K562 (cell line): ENCODE measurements around the gene UBAC2. TPM values are rescaled to one million over a fixed set of nuclear protein-coding genes. Genes with fewer than 3 reads are reported as not detected.
A peak's percentile ranks its signal among the peaks of the same experiment; 100 is the strongest.

Experiments
- ATF7 ChIP-seq: fragments of 450-650 bp; IDR thresholded peaks from 2 replicates; pipeline ENCODE4 v1.7.1; 2014; ENCODE audit warnings: mild to moderate bottlenecking, moderate library complexity
- CEBPG ChIP-seq, 3 experiments: fragments of 200-800 bp in 1 of 3; sonication (Bioruptor generic) in 1 of 3; sonication (generic) in 1 of 3; formaldehyde crosslinking in 1 of 3; IDR thresholded peaks in 2 of 3; conservative IDR thresholded peaks in 1 of 3; 2 replicates each; pipeline versions ENCODE4 v1.6.1 to v1.8.0; 2016 to 2022; ENCODE audit warnings: missing compliant biosample characterization in 2 of 3, missing genetic modification characterization in 2 of 3, mild to moderate bottlenecking in 1 of 3, missing genetic modification reagents in 1 of 3
- DMBX1 ChIP-seq: fragments of 250-450 bp; sonication (Bioruptor Pico); IDR thresholded peaks from 2 replicates; pipeline ENCODE4 v1.8.0; 2022; ENCODE audit warnings: inconsistent platforms, mild to moderate bottlenecking, moderate library complexity, borderline replicate concordance
- ELF2 ChIP-seq: fragments of 250-450 bp; sonication (Bioruptor Pico); IDR thresholded peaks from 2 replicates; pipeline ENCODE4 v1.5.0; 2021; ENCODE audit warnings: mild to moderate bottlenecking
- GABPB2 ChIP-seq: fragments of 250-450 bp; sonication (Bioruptor Pico); conservative IDR thresholded peaks from 2 replicates; pipeline ENCODE4 v1.5.1; 2021; ENCODE audit warnings: mild to moderate bottlenecking
- NELFE ChIP-seq: IDR thresholded peaks from 2 replicates; pipeline ENCODE4 v1.6.1; 2011; ENCODE audit warnings: mild to moderate bottlenecking; ENCODE audit not compliant: insufficient read depth, insufficient read length
- PHF20 ChIP-seq: fragments of 450-650 bp; IDR thresholded peaks from 2 replicates; pipeline ENCODE4 v1.6.1; 2018; ENCODE audit not compliant: partially characterized antibody
- PTTG1 ChIP-seq: fragments of 450-650 bp; IDR thresholded peaks from 2 replicates; pipeline ENCODE4 v1.6.1; 2016; ENCODE audit warnings: low read depth, mild to moderate bottlenecking, missing genetic modification characterization, missing compliant biosample characterization
- SAFB ChIP-seq: fragments of 200-400 bp; formaldehyde crosslinking; IDR thresholded peaks from 2 replicates; pipeline ENCODE4 v1.6.1; 2017; ENCODE audit warnings: low read depth, low read length, borderline replicate concordance
- SMARCA4 ChIP-seq: fragments of 450-650 bp; IDR thresholded peaks from 2 replicates; pipeline ENCODE4 v1.6.1; 2016
- ZNF232 ChIP-seq: sonication (generic); formaldehyde crosslinking; IDR thresholded peaks from 2 replicates; pipeline ENCODE4 v1.8.0; 2022; ENCODE audit warnings: mild to moderate bottlenecking, missing genetic modification reagents
- ZNF24 ChIP-seq: fragments of 450-650 bp; IDR thresholded peaks from 2 replicates; pipeline ENCODE4 v1.6.1; 2016
- ZNF253 ChIP-seq: fragments of 250-450 bp; sonication (Bioruptor Pico); conservative IDR thresholded peaks from 2 replicates; pipeline ENCODE4 v1.6.1; 2021; ENCODE audit warnings: mild to moderate bottlenecking
- polyA plus RNA-seq, 8 experiments: library from polyadenylated mRNA; depleted of rRNA in 4 of 8; stranded (reverse) in 5 of 8; unstranded in 3 of 8; fragments of >200 nt; fragmentation: Nextera tagmentation in 2 of 8; fragmentation: Illumina TruSeq in 1 of 8; extraction: Ambion mirVana in 2 of 8; extraction: Trizol in 1 of 8; gene quantifications; 2 replicates each; pipeline versions ENCODE4 v1.2.1 to v1.2.3, GENCODE V29; 2011 to 2014; ENCODE audit warnings: inconsistent platforms in 1 of 8, missing spikeins in 1 of 8
- total RNA-seq, 7 experiments: library from RNA; depleted of rRNA in 6 of 7; stranded (reverse); fragments of >200 nt in 6 of 7; fragmentation: Illumina TruSeq in 2 of 7; extraction: Trizol in 2 of 7; gene quantifications; 2 replicates each; pipeline versions ENCODE4 v1.2.1 to v1.2.3, GENCODE V29; 2011 to 2021; ENCODE audit warnings: low replicate concordance in 1 of 7
- TF ChIP-seq, protein P1 (sequence below): sonication (generic); formaldehyde crosslinking; IDR thresholded peaks from 2 replicates; pipeline ENCODE4 v1.8.1; 2022; ENCODE audit warnings: missing genetic modification reagents
- TF ChIP-seq, protein P2 (sequence below): fragments of 450-650 bp; formaldehyde crosslinking; IDR thresholded peaks from 2 replicates; pipeline ENCODE4 v1.4.0; 2020; ENCODE audit warnings: mild to moderate bottlenecking
- TF ChIP-seq, protein P3 (sequence below): sonication (generic); formaldehyde crosslinking; IDR thresholded peaks from 2 replicates; pipeline ENCODE4 v1.8.1; 2023; ENCODE audit warnings: mild to moderate bottlenecking, missing genetic modification reagents
- TF ChIP-seq, protein P4 (sequence below): fragments of 450-650 bp; formaldehyde crosslinking; IDR thresholded peaks from 2 replicates; pipeline ENCODE4 v1.4.0; 2020; ENCODE audit warnings: mild to moderate bottlenecking, moderate library complexity
- TF ChIP-seq, protein P5 (sequence below): fragments of 450-650 bp; formaldehyde crosslinking; IDR thresholded peaks from 2 replicates; pipeline ENCODE4 v1.4.0; 2020; ENCODE audit warnings: mild to moderate bottlenecking, moderate library complexity

UBAC2 gene
- total and polyA plus RNA-seq, 9 of the 15 experiments (the other 6 are each of a cell fraction or from before 2014, with no cell fraction given) = 6.0 to 84.1 (median 32.3) TPM

DNA sequence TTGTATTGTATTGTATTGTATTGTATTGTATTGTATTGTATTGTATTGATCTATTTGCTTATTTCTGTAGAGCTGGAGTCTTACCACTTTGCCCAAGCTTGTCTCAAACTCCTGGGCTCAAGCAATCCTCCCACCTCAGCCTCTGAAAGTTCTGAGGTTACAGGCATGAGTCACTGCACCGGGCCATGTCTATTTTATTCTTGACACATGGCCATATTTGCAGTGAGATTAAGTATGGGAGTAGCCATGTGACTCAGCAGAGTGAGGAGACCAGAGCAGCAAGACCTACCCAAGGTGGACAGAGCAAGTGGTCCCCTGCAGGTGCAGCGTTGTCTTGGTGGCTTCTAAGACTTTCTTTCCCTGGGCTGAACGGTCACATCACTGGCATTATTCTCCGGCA lies 49.1 kb upstream of the UBAC2 start (continued):
- TF ChIP-seq ATF7 = no peak
- no peak for TF ChIP-seq ZNF232
- no peak for TF ChIP-seq PTTG1
- TF ChIP-seq, protein P1, sequence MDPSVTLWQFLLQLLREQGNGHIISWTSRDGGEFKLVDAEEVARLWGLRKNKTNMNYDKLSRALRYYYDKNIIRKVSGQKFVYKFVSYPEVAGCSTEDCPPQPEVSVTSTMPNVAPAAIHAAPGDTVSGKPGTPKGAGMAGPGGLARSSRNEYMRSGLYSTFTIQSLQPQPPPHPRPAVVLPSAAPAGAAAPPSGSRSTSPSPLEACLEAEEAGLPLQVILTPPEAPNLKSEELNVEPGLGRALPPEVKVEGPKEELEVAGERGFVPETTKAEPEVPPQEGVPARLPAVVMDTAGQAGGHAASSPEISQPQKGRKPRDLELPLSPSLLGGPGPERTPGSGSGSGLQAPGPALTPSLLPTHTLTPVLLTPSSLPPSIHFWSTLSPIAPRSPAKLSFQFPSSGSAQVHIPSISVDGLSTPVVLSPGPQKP = no peak
- no peak for TF ChIP-seq GABPB2 (CRISPR knock-in tag)
- TF ChIP-seq, protein P2, sequence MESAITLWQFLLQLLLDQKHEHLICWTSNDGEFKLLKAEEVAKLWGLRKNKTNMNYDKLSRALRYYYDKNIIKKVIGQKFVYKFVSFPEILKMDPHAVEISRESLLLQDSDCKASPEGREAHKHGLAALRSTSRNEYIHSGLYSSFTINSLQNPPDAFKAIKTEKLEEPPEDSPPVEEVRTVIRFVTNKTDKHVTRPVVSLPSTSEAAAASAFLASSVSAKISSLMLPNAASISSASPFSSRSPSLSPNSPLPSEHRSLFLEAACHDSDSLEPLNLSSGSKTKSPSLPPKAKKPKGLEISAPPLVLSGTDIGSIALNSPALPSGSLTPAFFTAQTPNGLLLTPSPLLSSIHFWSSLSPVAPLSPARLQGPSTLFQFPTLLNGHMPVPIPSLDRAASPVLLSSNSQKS = no peak
- TF ChIP-seq, protein P3, sequence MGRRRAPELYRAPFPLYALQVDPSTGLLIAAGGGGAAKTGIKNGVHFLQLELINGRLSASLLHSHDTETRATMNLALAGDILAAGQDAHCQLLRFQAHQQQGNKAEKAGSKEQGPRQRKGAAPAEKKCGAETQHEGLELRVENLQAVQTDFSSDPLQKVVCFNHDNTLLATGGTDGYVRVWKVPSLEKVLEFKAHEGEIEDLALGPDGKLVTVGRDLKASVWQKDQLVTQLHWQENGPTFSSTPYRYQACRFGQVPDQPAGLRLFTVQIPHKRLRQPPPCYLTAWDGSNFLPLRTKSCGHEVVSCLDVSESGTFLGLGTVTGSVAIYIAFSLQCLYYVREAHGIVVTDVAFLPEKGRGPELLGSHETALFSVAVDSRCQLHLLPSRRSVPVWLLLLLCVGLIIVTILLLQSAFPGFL (CRISPR knock-in tag) = no peak
- TF ChIP-seq ELF2 (CRISPR knock-in tag) = no peak
- TF ChIP-seq CEBPG (CRISPR knock-in tag; IDR thresholded peaks at IDR 0.05) = no peak
- TF ChIP-seq CEBPG (tag; conservative IDR thresholded peaks at IDR 0.05 in 1 of 2, IDR thresholded peaks at IDR 0.05 in 1 of 2) = no peak
- TF ChIP-seq SMARCA4 = peak; percentile 84
- no peak for TF ChIP-seq PHF20
- TF ChIP-seq, protein P4, sequence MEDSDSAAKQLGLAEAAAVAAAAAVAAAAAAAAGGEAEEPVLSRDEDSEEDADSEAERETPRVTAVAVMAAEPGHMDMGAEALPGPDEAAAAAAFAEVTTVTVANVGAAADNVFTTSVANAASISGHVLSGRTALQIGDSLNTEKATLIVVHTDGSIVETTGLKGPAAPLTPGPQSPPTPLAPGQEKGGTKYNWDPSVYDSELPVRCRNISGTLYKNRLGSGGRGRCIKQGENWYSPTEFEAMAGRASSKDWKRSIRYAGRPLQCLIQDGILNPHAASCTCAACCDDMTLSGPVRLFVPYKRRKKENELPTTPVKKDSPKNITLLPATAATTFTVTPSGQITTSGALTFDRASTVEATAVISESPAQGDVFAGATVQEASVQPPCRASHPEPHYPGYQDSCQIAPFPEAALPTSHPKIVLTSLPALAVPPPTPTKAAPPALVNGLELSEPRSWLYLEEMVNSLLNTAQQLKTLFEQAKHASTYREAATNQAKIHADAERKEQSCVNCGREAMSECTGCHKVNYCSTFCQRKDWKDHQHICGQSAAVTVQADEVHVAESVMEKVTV (CRISPR knock-in tag) = no peak
- TF ChIP-seq ZNF24 = no peak
- no peak for TF ChIP-seq SAFB
- no peak for TF ChIP-seq DMBX1 (CRISPR knock-in tag)
- TF ChIP-seq ZNF253 (CRISPR knock-in tag) = no peak
- TF ChIP-seq NELFE = no peak
- TF ChIP-seq, protein P5, sequence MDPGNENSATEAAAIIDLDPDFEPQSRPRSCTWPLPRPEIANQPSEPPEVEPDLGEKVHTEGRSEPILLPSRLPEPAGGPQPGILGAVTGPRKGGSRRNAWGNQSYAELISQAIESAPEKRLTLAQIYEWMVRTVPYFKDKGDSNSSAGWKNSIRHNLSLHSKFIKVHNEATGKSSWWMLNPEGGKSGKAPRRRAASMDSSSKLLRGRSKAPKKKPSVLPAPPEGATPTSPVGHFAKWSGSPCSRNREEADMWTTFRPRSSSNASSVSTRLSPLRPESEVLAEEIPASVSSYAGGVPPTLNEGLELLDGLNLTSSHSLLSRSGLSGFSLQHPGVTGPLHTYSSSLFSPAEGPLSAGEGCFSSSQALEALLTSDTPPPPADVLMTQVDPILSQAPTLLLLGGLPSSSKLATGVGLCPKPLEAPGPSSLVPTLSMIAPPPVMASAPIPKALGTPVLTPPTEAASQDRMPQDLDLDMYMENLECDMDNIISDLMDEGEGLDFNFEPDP (CRISPR knock-in tag) = no peak
